Trophoblast cell (in vitro differentiated cells and primary cell): Measurements from ENCODE around the gene CCNDBP1.

Experiments used
- DNase-seq, 2 donors: peaks; one replicate each; pipeline ENCODE4 v3.0.0-alpha.2; 2016
- H2AFZ ChIP-seq: 2 replicates; pipeline ENCODE4 v1.6.1; 2013; ENCODE audit warnings: low read length, moderate library complexity, mild to moderate bottlenecking; ENCODE audit not compliant: insufficient read depth, poor library complexity
- H2AK5ac ChIP-seq: 2 replicates; pipeline ENCODE4 v1.6.1; 2013; ENCODE audit warnings: mild to moderate bottlenecking, low read length
- H2BK120ac ChIP-seq: 2 replicates; pipeline ENCODE4 v1.6.1; 2013; ENCODE audit warnings: low read length, mild to moderate bottlenecking, moderate library complexity; ENCODE audit not compliant: insufficient read depth, poor library complexity
- H2BK12ac ChIP-seq: 2 replicates; pipeline ENCODE4 v1.6.1; 2013; ENCODE audit warnings: mild to moderate bottlenecking, low read length, moderate library complexity
- H2BK5ac ChIP-seq: 2 replicates; pipeline ENCODE4 v1.6.1; 2013; ENCODE audit warnings: low read length, low read depth, moderate library complexity, mild to moderate bottlenecking; ENCODE audit not compliant: poor library complexity
- H3K14ac ChIP-seq: 2 replicates; pipeline ENCODE4 v1.6.1; 2013; ENCODE audit warnings: mild to moderate bottlenecking, low read length
- H3K18ac ChIP-seq: 2 replicates; pipeline ENCODE4 v1.6.1; 2013; ENCODE audit warnings: mild to moderate bottlenecking, low read length
- H3K23ac ChIP-seq: 2 replicates; pipeline ENCODE4 v1.6.1; 2013; ENCODE audit warnings: low read length
- H3K27ac ChIP-seq: 2 replicates; pipeline ENCODE4 v1.5.1; 2013; ENCODE audit warnings: low read depth, mild to moderate bottlenecking, inconsistent platforms, low read length, moderate library complexity
- H3K27me3 ChIP-seq: 2 replicates; pipeline ENCODE4 v1.6.1; 2013; ENCODE audit warnings: inconsistent platforms, mild to moderate bottlenecking, low read length, moderate library complexity; ENCODE audit not compliant: insufficient read depth
- H3K36me3 ChIP-seq, 2 experiments: 1 replicate in 1 of 2; 2 replicates in 1 of 2; pipeline ENCODE4 v1.6.1; 2013; ENCODE audit warnings: low read length in 2 of 2, mild to moderate bottlenecking in 2 of 2, moderate library complexity in 1 of 2; ENCODE audit not compliant: insufficient read depth in 2 of 2, control insufficient read depth in 1 of 2
- H3K4ac ChIP-seq: 2 replicates; pipeline ENCODE4 v1.6.1; 2013; ENCODE audit warnings: low read depth, mild to moderate bottlenecking, low read length, moderate library complexity
- H3K4me1 ChIP-seq, 2 experiments: 1 replicate in 1 of 2; 2 replicates in 1 of 2; pipeline ENCODE4 v1.6.1; 2013; ENCODE audit warnings: low read length in 2 of 2, mild to moderate bottlenecking in 2 of 2, moderate library complexity in 1 of 2; ENCODE audit not compliant: insufficient read depth in 2 of 2, control insufficient read depth in 1 of 2
- H3K4me2 ChIP-seq: 2 replicates; pipeline ENCODE4 v1.6.1; 2013; ENCODE audit warnings: inconsistent platforms, mild to moderate bottlenecking, low read length, moderate library complexity
- H3K4me3 ChIP-seq: 2 replicates; pipeline ENCODE4 v1.5.1; 2013; ENCODE audit warnings: mild to moderate bottlenecking, low read depth, low read length, inconsistent platforms
- H3K79me1 ChIP-seq: one replicate; pipeline ENCODE4 v1.6.1; 2013; ENCODE audit warnings: low read length
- H3K79me2 ChIP-seq: 2 replicates; pipeline ENCODE4 v1.6.1; 2013; ENCODE audit warnings: low read length, mild to moderate bottlenecking; ENCODE audit not compliant: control insufficient read depth, insufficient read depth, poor library complexity
- H3K9ac ChIP-seq: 2 replicates; pipeline ENCODE4 v1.6.1; 2013; ENCODE audit warnings: mild to moderate bottlenecking, low read length
- H3K9me3 ChIP-seq: 2 replicates; pipeline ENCODE4 v1.6.1; 2013; ENCODE audit warnings: low read depth, mild to moderate bottlenecking, control low read depth, inconsistent platforms, low read length; ENCODE audit not compliant: insufficient read depth
- H4K12ac ChIP-seq: 2 replicates; pipeline ENCODE4 v1.6.1; 2013; ENCODE audit warnings: low read depth, mild to moderate bottlenecking, low read length, moderate library complexity
- H4K8ac ChIP-seq: 2 replicates; pipeline ENCODE4 v1.6.1; 2013; ENCODE audit warnings: low read depth, mild to moderate bottlenecking, low read length, moderate library complexity
- H4K91ac ChIP-seq: one replicate; pipeline ENCODE4 v1.6.1; 2013; ENCODE audit warnings: low read depth, mild to moderate bottlenecking, low read length, moderate library complexity
- WGBS: extraction: QIAGEN DNeasy Blood & Tissue Kit; methylation state at CpG from one replicate; pipeline ENCODE4 v1.1.7; 2013; ENCODE audit warnings: missing lambda C conversion rate; ENCODE audit not compliant: insufficient read length, insufficient coverage; ENCODE audit errors: extremely low coverage; 5-methylcytosine and 5-hydroxymethylcytosine counted together

The CCNDBP1 gene

DNA sequence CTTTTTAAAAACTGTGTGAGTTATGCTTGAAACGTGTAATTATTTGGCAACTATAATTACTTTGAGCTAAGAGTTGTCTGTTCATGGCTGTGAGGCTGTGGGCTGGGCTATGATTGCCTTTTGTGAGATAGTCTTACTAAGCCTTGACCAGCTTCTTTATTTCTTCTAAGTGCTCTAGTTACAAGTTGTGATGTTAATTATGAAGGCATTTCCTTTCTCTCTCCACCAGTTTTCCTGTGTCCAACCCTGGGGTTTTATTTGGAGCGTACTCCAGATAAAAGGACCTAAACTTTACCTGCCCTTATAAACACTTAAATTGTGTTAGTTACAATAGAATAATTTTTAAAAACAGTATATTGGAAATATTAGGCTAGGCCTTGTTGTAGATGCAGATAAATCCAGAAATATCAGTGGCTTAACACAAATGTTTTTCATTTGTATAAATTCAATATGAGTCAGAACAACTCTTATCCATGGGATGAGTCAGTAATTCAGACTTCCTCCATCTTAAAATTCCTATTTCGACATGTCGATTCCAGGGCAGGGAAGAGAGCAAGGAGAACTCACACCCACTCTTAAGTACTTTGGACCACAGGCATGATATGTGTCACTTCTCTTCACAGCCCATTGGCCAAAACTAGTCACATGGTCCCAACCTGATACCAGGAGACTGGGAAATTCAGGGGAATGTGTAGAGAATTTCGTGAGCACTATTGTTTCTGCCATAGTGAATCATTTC lies 34.8 kb upstream of the CCNDBP1 start:
- Histone ChIP-seq H4K12ac (no peak overlapping the region), H3K4me2 (no peak overlapping the region), H3K9me3 (no peaks in the 10 kb centered on the region), H2AFZ (no peak overlapping the region), H4K8ac (no peak overlapping the region), H3K9ac (no peak overlapping the region), H3K14ac (no peak overlapping the region), H2BK5ac (no peak overlapping the region), H3K23ac (no peak overlapping the region), H3K79me2 (no peaks in the 10 kb centered on the region), H3K27me3 (no peaks in the 10 kb centered on the region), H3K4ac (no peak overlapping the region), H3K4me3 (no peak overlapping the region), H4K91ac (no peak overlapping the region), H3K27ac (no peak overlapping the region), H3K79me1 (no peaks in the 10 kb centered on the region), H2BK120ac (no peak overlapping the region), H3K18ac (no peak overlapping the region), H3K36me3 (peaks cover 2 to 7% of the 10 kb centered on the region in 2 experiments), H2AK5ac (no peak overlapping the region), H3K4me1 (no peaks in the 10 kb centered on the region), H2BK12ac (no peak overlapping the region)
- DNase-seq = peak; percentile 69 to 81
- no CpG with 5 or more reads among the region's 5 CpGs for WGBS

DNA sequence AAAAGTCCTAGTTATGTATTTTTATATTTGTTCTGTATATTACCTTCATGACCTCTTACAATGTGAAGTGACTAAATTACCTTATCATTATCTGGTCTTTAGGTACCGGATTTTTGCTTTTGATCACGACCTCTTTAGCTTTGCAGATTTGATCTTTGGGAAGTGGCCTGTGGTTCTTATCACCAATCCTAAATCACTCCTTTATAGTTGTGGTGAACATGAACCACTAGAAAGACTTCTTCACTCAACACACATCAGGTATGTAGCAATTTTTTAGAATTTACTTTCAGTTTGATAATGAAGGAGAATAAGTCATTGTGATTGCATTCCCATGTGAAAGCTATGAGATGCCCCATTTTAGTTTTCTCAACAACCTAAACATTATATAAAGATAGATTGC lies 33.5 kb upstream of the CCNDBP1 start:
- no peak overlapping the region for H4K8ac ChIP-seq
- no CpG with 5 or more reads among the region's 2 CpGs for WGBS
- no peak overlapping the region for H3K9ac ChIP-seq
- H3K4ac ChIP-seq = no peak overlapping the region
- no peaks in the 10 kb centered on the region for H3K9me3 ChIP-seq
- H2AK5ac ChIP-seq = no peak overlapping the region
- no peak overlapping the region for H3K4me3 ChIP-seq
- no peak overlapping the region for H2BK5ac ChIP-seq
- no peak overlapping the region for H3K27ac ChIP-seq
- H3K14ac ChIP-seq = no peak overlapping the region
- peaks cover 2 to 7% of the 10 kb centered on the region in 2 experiments for H3K36me3 ChIP-seq
- H4K91ac ChIP-seq = no peak overlapping the region
- H2BK12ac ChIP-seq = no peak overlapping the region
- H3K27me3 ChIP-seq = no peaks in the 10 kb centered on the region
- no peak overlapping the region for H2BK120ac ChIP-seq
- H2AFZ ChIP-seq = no peak overlapping the region
- H3K23ac ChIP-seq = no peak overlapping the region
- no peaks in the 10 kb centered on the region for H3K79me1 ChIP-seq
- H3K4me2 ChIP-seq = no peak overlapping the region
- H3K79me2 ChIP-seq = no peaks in the 10 kb centered on the region
- no peaks in the 10 kb centered on the region for H3K4me1 ChIP-seq
- no peak overlapping the region for H3K18ac ChIP-seq
- no peak overlapping the region for H4K12ac ChIP-seq
- no peak for DNase-seq

DNA sequence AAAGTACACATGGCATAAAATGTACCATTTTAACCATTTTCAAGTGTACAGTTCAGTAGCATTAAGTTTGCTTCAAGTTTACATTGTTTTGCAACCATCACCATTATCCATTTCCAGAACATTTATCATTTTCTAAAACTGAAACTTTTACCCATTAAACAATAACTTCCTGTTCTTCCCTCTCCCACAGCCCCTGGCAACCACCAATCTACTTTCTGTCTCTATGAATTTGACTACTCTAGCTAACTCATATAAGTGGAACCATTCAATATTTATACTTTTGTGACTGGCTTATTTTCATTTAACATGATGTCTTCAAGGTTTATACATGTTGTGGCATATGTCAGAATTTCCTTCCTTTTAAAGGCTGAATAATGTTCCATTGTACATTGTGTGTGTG lies 31.9 kb upstream of the CCNDBP1 start:
- H2AFZ ChIP-seq = no peak overlapping the region
- H3K14ac ChIP-seq = no peak overlapping the region
- H3K4ac ChIP-seq = no peak overlapping the region
- H3K4me2 ChIP-seq = no peak overlapping the region
- H4K8ac ChIP-seq = no peak overlapping the region
- H3K79me1 ChIP-seq = no peaks in the 10 kb centered on the region
- no peak overlapping the region for H2BK12ac ChIP-seq
- H3K4me3 ChIP-seq = no peak overlapping the region
- no peak overlapping the region for H2AK5ac ChIP-seq
- no peak overlapping the region for H3K9ac ChIP-seq
- H2BK120ac ChIP-seq = no peak overlapping the region
- no peak overlapping the region for H3K23ac ChIP-seq
- H4K12ac ChIP-seq = no peak overlapping the region
- no peaks in the 10 kb centered on the region for H3K9me3 ChIP-seq
- no peak overlapping the region for H4K91ac ChIP-seq
- H3K18ac ChIP-seq = no peak overlapping the region
- H3K4me1 ChIP-seq = no peaks in the 10 kb centered on the region
- H3K79me2 ChIP-seq = no peaks in the 10 kb centered on the region
- no peak overlapping the region for H3K27ac ChIP-seq
- DNase-seq = no peak
- no peaks in the 10 kb centered on the region for H3K27me3 ChIP-seq
- H3K36me3 ChIP-seq = peaks cover 2 to 7% of the 10 kb centered on the region in 2 experiments
- no peak overlapping the region for H2BK5ac ChIP-seq

DNA sequence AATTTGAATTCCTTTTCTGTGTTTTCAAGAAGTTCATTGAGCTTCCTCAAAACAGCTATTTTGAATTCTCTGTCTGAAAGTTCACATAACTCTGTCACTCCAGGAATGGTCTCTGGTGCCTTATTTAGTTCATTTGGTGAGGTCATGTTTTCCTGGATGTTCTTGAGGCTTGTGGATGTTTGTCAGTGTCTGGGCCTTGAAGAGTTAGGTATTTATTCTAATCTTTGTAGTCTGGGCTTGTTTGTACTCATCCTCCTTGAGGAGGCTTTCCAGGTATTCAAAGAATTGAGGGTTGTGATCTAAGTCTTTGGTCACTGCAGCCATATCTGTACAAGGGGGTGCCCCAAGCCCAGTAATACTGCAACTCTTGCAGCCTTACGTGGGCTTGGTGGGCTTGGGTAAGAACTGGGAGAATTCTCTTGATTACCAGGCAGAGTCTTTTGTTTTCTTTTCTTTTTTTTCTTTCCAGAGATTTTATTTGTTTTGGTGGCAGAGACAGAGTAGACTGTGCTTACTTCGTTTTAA lies 19.3 kb upstream of the CCNDBP1 start:
- Histone ChIP-seq H2AK5ac (no peak overlapping the region), H3K79me1 (no peaks in the 10 kb centered on the region), H4K12ac (no peak overlapping the region), H3K9me3 (peaks cover 2% of the 10 kb centered on the region), H3K4me3 (no peak overlapping the region), H3K36me3 (peaks cover 2 to 6% of the 10 kb centered on the region in 2 experiments), H3K4me1 (peaks cover 5 to 8% of the 10 kb centered on the region in 2 experiments), H2BK5ac (no peak overlapping the region), H2BK120ac (peak overlapping the region; percentile 17), H3K18ac (no peak overlapping the region), H3K4me2 (no peak overlapping the region), H2AFZ (no peak overlapping the region), H4K8ac (no peak overlapping the region), H3K9ac (no peak overlapping the region), H3K23ac (no peak overlapping the region), H3K4ac (no peak overlapping the region), H3K14ac (no peak overlapping the region), H4K91ac (peak overlapping the region; percentile 11), H3K27me3 (no peaks in the 10 kb centered on the region), H3K79me2 (no peaks in the 10 kb centered on the region), H3K27ac (peak overlapping the region; percentile 76), H2BK12ac (no peak overlapping the region)
- DNase-seq = peak; percentile 48 to 84
- WGBS = no CpG with 5 or more reads among the region's 2 CpGs
